HUES6 (cell line): ENCODE data around the gene CAPN13.
A peak's percentile ranks its signal among the peaks of the same experiment; 100 is the strongest.

Experiments
- H3K27ac ChIP-seq: 2 replicates; pipeline ENCODE4 v1.7.0; 2013; ENCODE audit warnings: low read depth, mild to moderate bottlenecking, low read length, inconsistent platforms
- H3K27me3 ChIP-seq: 2 replicates; pipeline ENCODE4 v1.6.1; 2013; ENCODE audit warnings: low read length; ENCODE audit not compliant: control insufficient read depth, insufficient read depth
- H3K36me3 ChIP-seq: 2 replicates; pipeline ENCODE4 v1.6.1; 2013; ENCODE audit warnings: low read length; ENCODE audit not compliant: control insufficient read depth, insufficient read depth
- H3K4me1 ChIP-seq: 2 replicates; pipeline ENCODE4 v1.6.1; 2013; ENCODE audit warnings: low read length; ENCODE audit not compliant: control insufficient read depth, insufficient read depth
- H3K4me3 ChIP-seq: 2 replicates; pipeline ENCODE4 v1.5.1; 2013; ENCODE audit warnings: low read depth, low read length
- H3K9ac ChIP-seq: one replicate; pipeline ENCODE4 v1.6.1; 2013; ENCODE audit warnings: mild to moderate bottlenecking, low read length
- H3K9me3 ChIP-seq: 2 replicates; pipeline ENCODE4 v1.6.1; 2013; ENCODE audit warnings: low read depth, low read length; ENCODE audit not compliant: control insufficient read depth, insufficient read depth

Gene CAPN13

GRCh38 chr2:30807249-30807648 lies at the start of gene CAPN13:
TSS of gene CAPN13 (minus strand) at chr2:30807446. CDS start at chr2:30787325, 20,121 bp downstream.
- Histone ChIP-seq H3K9ac (peak within 1 kb of the TSS; percentile 80), H3K36me3 (no peaks in the 10 kb centered on the region), H3K27ac (peak within 1 kb of the TSS; percentile 86), H3K9me3 (no peaks in the 10 kb centered on the region), H3K27me3 (no peaks in the 10 kb centered on the region), H3K4me3 (peak within 1 kb of the TSS; percentile 56; the same call in 1 of the 2 replicates), H3K4me1 (peaks cover 13% of the 10 kb centered on the region)

GRCh38 chr2:30847841-30848240 lies 40.6 kb upstream of the CAPN13 start:
- Histone ChIP-seq H3K4me1 (no peaks in the 10 kb centered on the region), H3K27ac (no peak overlapping the region), H3K4me3 (no peak overlapping the region), H3K36me3 (no peaks in the 10 kb centered on the region), H3K27me3 (no peaks in the 10 kb centered on the region), H3K9me3 (no peaks in the 10 kb centered on the region), H3K9ac (no peak overlapping the region)

GRCh38 chr2:30847329-30847728 lies 40.1 kb upstream of the CAPN13 start:
- Histone ChIP-seq H3K27me3 (no peaks in the 10 kb centered on the region), H3K4me1 (no peaks in the 10 kb centered on the region), H3K9ac (no peak overlapping the region), H3K36me3 (no peaks in the 10 kb centered on the region), H3K4me3 (no peak overlapping the region), H3K9me3 (no peaks in the 10 kb centered on the region), H3K27ac (no peak overlapping the region)

GRCh38 chr2:30828586-30828985 lies 21.3 kb upstream of the CAPN13 start:
- Histone ChIP-seq H3K4me1 (no peaks in the 10 kb centered on the region), H3K9ac (no peak overlapping the region), H3K27ac (no peak overlapping the region), H3K27me3 (no peaks in the 10 kb centered on the region), H3K9me3 (peaks cover 24% of the 10 kb centered on the region), H3K36me3 (no peaks in the 10 kb centered on the region), H3K4me3 (no peak overlapping the region)

GRCh38 chr2:30826916-30827315 lies 19.7 kb upstream of the CAPN13 start:
- Histone ChIP-seq H3K4me1 (no peaks in the 10 kb centered on the region), H3K27ac (no peak overlapping the region), H3K36me3 (no peaks in the 10 kb centered on the region), H3K4me3 (no peak overlapping the region), H3K9me3 (peaks cover 24% of the 10 kb centered on the region), H3K9ac (no peak overlapping the region), H3K27me3 (no peaks in the 10 kb centered on the region)

- Histone ChIP-seq H3K27me3 (no peaks in the 10 kb centered on the region), H3K4me3 (no peak overlapping the region), H3K27ac (no peak overlapping the region), H3K4me1 (no peaks in the 10 kb centered on the region), H3K9me3 (peaks cover 24% of the 10 kb centered on the region), H3K9ac (no peak overlapping the region), H3K36me3 (no peaks in the 10 kb centered on the region)
Observed at GRCh38 chr2:30826481-30826880, 19.2 kb upstream of the CAPN13 start.

GRCh38 chr2:30823452-30823851 lies 16.2 kb upstream of the CAPN13 start:
- no peaks in the 10 kb centered on the region for H3K36me3 ChIP-seq
- peaks cover 12% of the 10 kb centered on the region for H3K9me3 ChIP-seq
- 0 out of 2 replicates have a peak, but pooled peaks cover 2% of the 10 kb centered on the region for H3K4me1 ChIP-seq
- H3K27me3 ChIP-seq: no peaks in the 10 kb centered on the region
- no peak overlapping the region for H3K27ac ChIP-seq
- no peak overlapping the region for H3K4me3 ChIP-seq
- no peak overlapping the region for H3K9ac ChIP-seq

GRCh38 chr2:30821960-30822359 lies 14.7 kb upstream of the CAPN13 start:
- Histone ChIP-seq H3K27me3 (no peaks in the 10 kb centered on the region), H3K4me3 (no peak overlapping the region), H3K36me3 (no peaks in the 10 kb centered on the region), H3K4me1 (0 out of 2 replicates have a peak, but pooled peaks cover 2% of the 10 kb centered on the region), H3K9me3 (peaks cover under 1% of the 10 kb centered on the region; the same call in 1 of the 2 replicates), H3K9ac (no peak overlapping the region), H3K27ac (no peak overlapping the region)

- Histone ChIP-seq H3K27ac (no peak overlapping the region), H3K27me3 (no peaks in the 10 kb centered on the region), H3K4me1 (0 out of 2 replicates have a peak, but pooled peaks cover 2% of the 10 kb centered on the region), H3K4me3 (no peak overlapping the region), H3K36me3 (no peaks in the 10 kb centered on the region), H3K9me3 (no peaks in the 10 kb centered on the region), H3K9ac (no peak overlapping the region)
Observed at GRCh38 chr2:30820381-30821055, 13.3 kb upstream of the CAPN13 start.

- Histone ChIP-seq H3K27me3 (no peaks in the 10 kb centered on the region), H3K36me3 (no peaks in the 10 kb centered on the region), H3K4me1 (peaks cover 13% of the 10 kb centered on the region), H3K4me3 (no peak overlapping the region), H3K9me3 (no peaks in the 10 kb centered on the region), H3K27ac (no peak overlapping the region), H3K9ac (no peak overlapping the region)
Observed at GRCh38 chr2:30809938-30810337, 2.7 kb upstream of the CAPN13 start.

GRCh38 chr2:30808695-30809094 lies 1.4 kb upstream of the CAPN13 start:
- H3K4me1 ChIP-seq: peaks cover 13% of the 10 kb centered on the region
- H3K36me3 ChIP-seq: no peaks in the 10 kb centered on the region
- no peak overlapping the region for H3K9ac ChIP-seq
- H3K4me3 ChIP-seq: no peak overlapping the region
- H3K27me3 ChIP-seq: no peaks in the 10 kb centered on the region
- H3K27ac ChIP-seq: no peak overlapping the region
- no peaks in the 10 kb centered on the region for H3K9me3 ChIP-seq
